Neural crest cell (in vitro differentiated cells): ENCODE measurements around the gene AKAP13. TPM values are rescaled to one million over a fixed set of nuclear protein-coding genes. Genes with fewer than 3 reads are reported as not detected.

Experiments used
- DNase-seq: peaks from one replicate; pipeline ENCODE4 v3.0.0; 2021; ENCODE audit warnings: low read depth, mixed read lengths, low spot score
- H3K27ac Mint-ChIP-seq: one replicate; pipeline ENCODE4 v1.8.0; 2021; ENCODE audit warnings: mild to moderate bottlenecking, mixed read lengths; ENCODE audit not compliant: unreplicated experiment
- H3K27me3 Mint-ChIP-seq: 2 replicates; pipeline ENCODE4 v1.8.0; 2021; ENCODE audit warnings: low read depth, mild to moderate bottlenecking, mixed read lengths
- H3K36me3 Mint-ChIP-seq: 2 replicates; pipeline ENCODE4 v1.8.0; 2021; ENCODE audit warnings: low read depth, mild to moderate bottlenecking, mixed read lengths
- H3K4me1 Mint-ChIP-seq: 2 replicates; pipeline ENCODE4 v1.8.0; 2021; ENCODE audit warnings: mixed read lengths
- H3K4me3 Mint-ChIP-seq: one replicate; pipeline ENCODE4 v1.8.0; 2021; ENCODE audit warnings: mild to moderate bottlenecking, mixed read lengths
- H3K9me3 Mint-ChIP-seq: 2 replicates; pipeline ENCODE4 v1.8.0; 2021; ENCODE audit warnings: mixed read lengths
- total RNA-seq: library from RNA; stranded (reverse); gene quantifications from 2 replicates; pipeline ENCODE4 v1.2.1, GENCODE V29; 2021
- TF ChIP-seq, protein P1 (sequence below): fragments of 200-600 bp; sonication (generic); conservative IDR thresholded peaks from 2 replicates; pipeline ENCODE4 v1.5.0; 2021; ENCODE audit warnings: antibody characterized with exemption, mild to moderate bottlenecking

AKAP13 gene
- total RNA-seq, 1 donor from 2014 or later, result 81.3 TPM

DNA sequence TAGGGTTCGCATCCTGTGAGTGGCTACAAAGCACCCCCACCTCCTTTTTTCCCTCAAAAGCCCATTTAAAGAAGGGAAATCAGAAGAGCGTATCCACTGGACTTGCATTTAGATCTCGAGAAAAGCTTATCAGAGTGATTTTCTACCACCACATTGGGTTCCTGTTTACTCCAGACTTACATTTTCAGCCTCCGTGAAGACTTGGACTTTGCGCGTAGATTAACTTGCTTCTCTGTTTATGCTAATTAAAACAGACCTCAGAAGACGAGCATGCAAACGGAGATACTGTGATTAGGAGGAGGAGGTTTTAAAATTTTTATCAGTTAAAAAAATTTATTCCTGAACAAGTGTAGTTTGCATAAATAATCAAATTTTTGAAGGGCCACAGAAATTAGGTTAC, 115.7 kb downstream of the AKAP13 start:
- Mint-ChIP-seq H3K9me3 (no peaks in the 10 kb centered on the region), H3K4me1 (peaks cover 44% of the 10 kb centered on the region), H3K27me3 (no peaks in the 10 kb centered on the region), H3K4me3 (no peak overlapping the region), H3K27ac (no peak overlapping the region), H3K36me3 (no peaks in the 10 kb centered on the region)
- TF ChIP-seq, protein P1, sequence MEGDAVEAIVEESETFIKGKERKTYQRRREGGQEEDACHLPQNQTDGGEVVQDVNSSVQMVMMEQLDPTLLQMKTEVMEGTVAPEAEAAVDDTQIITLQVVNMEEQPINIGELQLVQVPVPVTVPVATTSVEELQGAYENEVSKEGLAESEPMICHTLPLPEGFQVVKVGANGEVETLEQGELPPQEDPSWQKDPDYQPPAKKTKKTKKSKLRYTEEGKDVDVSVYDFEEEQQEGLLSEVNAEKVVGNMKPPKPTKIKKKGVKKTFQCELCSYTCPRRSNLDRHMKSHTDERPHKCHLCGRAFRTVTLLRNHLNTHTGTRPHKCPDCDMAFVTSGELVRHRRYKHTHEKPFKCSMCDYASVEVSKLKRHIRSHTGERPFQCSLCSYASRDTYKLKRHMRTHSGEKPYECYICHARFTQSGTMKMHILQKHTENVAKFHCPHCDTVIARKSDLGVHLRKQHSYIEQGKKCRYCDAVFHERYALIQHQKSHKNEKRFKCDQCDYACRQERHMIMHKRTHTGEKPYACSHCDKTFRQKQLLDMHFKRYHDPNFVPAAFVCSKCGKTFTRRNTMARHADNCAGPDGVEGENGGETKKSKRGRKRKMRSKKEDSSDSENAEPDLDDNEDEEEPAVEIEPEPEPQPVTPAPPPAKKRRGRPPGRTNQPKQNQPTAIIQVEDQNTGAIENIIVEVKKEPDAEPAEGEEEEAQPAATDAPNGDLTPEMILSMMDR, result no peak
- no peak for DNase-seq

DNA sequence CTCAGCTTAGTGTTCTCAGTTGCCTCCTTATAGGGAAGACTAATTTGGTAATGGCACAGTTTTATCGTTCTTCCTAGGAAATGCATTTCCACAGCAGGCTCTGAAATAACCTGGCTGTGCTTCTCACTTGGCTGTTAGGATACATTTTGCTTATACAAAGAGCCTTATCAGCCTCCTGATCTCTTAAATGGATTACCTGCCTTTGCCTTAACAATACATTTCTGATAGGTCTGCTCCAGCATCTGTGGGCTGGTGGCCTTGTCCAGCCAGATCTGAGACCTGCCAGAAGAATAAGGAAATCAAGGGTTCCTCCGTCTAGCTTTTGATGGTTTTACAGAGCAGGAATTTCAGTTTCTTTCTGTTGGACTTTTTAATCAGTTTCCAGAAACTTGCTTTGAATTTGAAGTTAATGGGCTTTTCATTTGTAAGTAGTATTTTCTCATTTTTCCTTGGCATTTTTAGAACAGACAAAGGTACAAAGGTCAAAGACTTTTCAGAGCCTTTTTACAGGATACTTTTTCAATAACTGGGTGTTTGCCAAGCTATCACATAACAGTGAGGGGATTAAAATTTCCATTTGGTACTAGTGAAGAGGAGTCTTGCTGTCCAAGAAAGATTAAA, 116.3 kb downstream of the AKAP13 start:
- no peaks in the 10 kb centered on the region for H3K27me3 Mint-ChIP-seq
- H3K4me3 Mint-ChIP-seq, result no peak overlapping the region
- TF ChIP-seq, protein P1, result no peak
- no peaks in the 10 kb centered on the region for H3K36me3 Mint-ChIP-seq
- no peaks in the 10 kb centered on the region for H3K9me3 Mint-ChIP-seq
- peaks cover 46% of the 10 kb centered on the region for H3K4me1 Mint-ChIP-seq
- no peak overlapping the region for H3K27ac Mint-ChIP-seq
- no peak for DNase-seq

DNA sequence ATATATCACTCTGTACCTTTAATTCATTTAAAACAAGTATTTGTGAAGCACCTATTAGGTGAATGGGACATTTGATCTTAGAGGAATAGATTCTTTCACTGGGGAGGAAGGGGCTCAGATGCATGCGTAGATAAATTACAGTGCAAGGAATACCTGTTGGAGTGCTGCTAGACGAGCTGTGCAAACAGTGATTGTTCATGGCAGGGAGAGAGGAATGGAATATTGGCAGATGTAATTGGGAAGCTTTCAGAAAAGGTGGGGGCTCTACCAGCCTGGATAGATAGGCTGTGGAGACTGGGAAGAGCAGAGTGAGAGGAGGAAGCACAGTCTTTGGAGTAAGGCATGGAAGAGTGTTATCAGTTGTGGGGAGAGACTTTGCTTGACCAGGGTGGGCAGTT, 116.8 kb downstream of the AKAP13 start:
- no peaks in the 10 kb centered on the region for H3K36me3 Mint-ChIP-seq
- TF ChIP-seq, protein P1, result no peak
- no peak for DNase-seq
- peaks cover 46% of the 10 kb centered on the region for H3K4me1 Mint-ChIP-seq
- H3K9me3 Mint-ChIP-seq, result no peaks in the 10 kb centered on the region
- H3K27me3 Mint-ChIP-seq, result no peaks in the 10 kb centered on the region
- no peak overlapping the region for H3K4me3 Mint-ChIP-seq
- H3K27ac Mint-ChIP-seq, result no peak overlapping the region

DNA sequence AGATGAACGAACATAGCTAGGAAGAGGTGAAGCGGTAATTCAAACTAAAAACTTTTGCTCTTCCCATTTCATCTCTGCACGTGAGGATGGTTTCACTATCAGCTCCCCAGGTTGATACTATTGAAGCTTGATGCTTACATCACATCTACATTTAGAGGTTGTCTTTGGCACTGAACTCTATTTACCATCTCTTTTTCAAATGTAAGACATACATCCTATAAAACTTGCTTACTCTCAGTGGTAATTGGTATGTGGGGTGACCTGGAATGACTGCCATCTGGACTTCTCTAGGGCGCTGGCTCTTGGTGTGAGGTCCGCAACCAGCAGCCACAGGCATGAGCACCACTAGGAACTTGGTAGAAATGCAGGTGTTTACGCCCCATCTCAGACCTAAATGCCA, 118.1 kb downstream of the AKAP13 start:
- H3K9me3 Mint-ChIP-seq, result no peaks in the 10 kb centered on the region
- H3K36me3 Mint-ChIP-seq, result no peaks in the 10 kb centered on the region
- H3K27ac Mint-ChIP-seq, result no peak overlapping the region
- DNase-seq, result no peak
- H3K4me1 Mint-ChIP-seq, result peaks cover 49% of the 10 kb centered on the region
- no peak overlapping the region for H3K4me3 Mint-ChIP-seq
- TF ChIP-seq, protein P1, result no peak
- no peaks in the 10 kb centered on the region for H3K27me3 Mint-ChIP-seq

DNA sequence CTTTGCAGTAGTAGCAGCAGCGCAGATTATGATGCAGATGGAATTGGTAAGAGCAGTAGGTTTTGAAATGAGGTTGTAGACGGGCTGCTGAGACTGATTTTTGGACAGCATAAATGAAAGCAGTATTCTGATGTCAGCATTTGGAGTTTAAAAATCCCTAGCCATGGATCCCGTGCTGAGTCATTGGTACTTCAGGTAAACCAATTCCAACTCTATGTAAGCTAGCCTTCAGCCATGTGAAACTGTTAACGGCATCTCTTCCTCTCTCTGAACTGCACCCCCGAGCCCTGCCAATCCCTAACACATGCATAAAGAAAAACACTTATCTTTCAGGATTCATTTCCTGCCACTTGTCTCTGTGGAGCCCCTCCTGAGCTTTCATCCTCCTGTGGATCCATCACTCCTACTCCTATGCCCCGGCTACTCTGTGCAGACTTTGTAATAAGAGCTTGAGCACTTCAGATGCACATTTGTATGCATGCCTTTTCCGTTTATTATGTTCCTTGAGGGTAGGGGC, 119.0 kb downstream of the AKAP13 start:
- Mint-ChIP-seq H3K4me3 (no peak overlapping the region), H3K4me1 (peaks cover 51% of the 10 kb centered on the region), H3K27me3 (no peaks in the 10 kb centered on the region), H3K36me3 (no peaks in the 10 kb centered on the region), H3K9me3 (no peaks in the 10 kb centered on the region), H3K27ac (peak overlapping the region; percentile 6)
- TF ChIP-seq, protein P1, result no peak
- no peak for DNase-seq
